ENCODE data around the gene GRHL1.

GRCh38 chr2:9946818-9947217 is 4.7 kb upstream of the GRHL1 start:
- TF ChIP-seq EZH2phosphoT487 (IDR thresholded peaks at IDR 0.05; ENCODE audit: low read length) (no peak), CTCF (IDR thresholded peaks at IDR 0.05; ENCODE audit: low read length) (no peak), EZH2 (optimal IDR thresholded peaks at IDR 0.05; ENCODE audit: low read depth, low read length) (no peak)
